Keratinocyte (primary cell): ENCODE measurements around the gene CALHM5. TPM values are rescaled to one million over a fixed set of nuclear protein-coding genes. Genes with fewer than 3 reads are reported as not detected.

Experiments used
- DNase-seq: peaks from one replicate; pipeline ENCODE4 v3.0.0-alpha.2; 2011; ENCODE audit warnings: low read depth, missing footprints, low spot score
- FAIRE-seq: peaks from 2 replicates; lab custom pipeline; 2011; peaks lifted over from hg19 to GRCh38; lab: Jason Lieb, UNC
- H2AFZ ChIP-seq: 2 replicates; pipeline ENCODE4 v1.6.0; 2012; ENCODE audit warnings: low read length, control low read depth, inconsistent platforms; ENCODE audit not compliant: control insufficient read depth
- H3K27ac ChIP-seq: 2 replicates; pipeline ENCODE4 v1.5.1; 2011; ENCODE audit warnings: low read length; ENCODE audit not compliant: control insufficient read depth, insufficient read depth
- H3K27me3 ChIP-seq: 3 replicates; pipeline ENCODE4 v1.6.0; 2011; ENCODE audit warnings: low read length; ENCODE audit not compliant: control insufficient read depth, insufficient read depth; ENCODE audit errors: extremely low read depth
- H3K36me3 ChIP-seq, 2 experiments: 2 replicates in 1 of 2; 3 replicates in 1 of 2; pipeline ENCODE4 v1.5.1; 2011; ENCODE audit warnings: low read length in 2 of 2, mild to moderate bottlenecking in 1 of 2; ENCODE audit not compliant: control insufficient read depth in 2 of 2, insufficient read depth in 2 of 2; ENCODE audit errors: extremely low read depth in 1 of 2
- H3K4me1 ChIP-seq: 3 replicates; pipeline ENCODE4 v1.5.1; 2011; ENCODE audit warnings: low read length; ENCODE audit not compliant: control insufficient read depth, insufficient read depth; ENCODE audit errors: extremely low read depth
- H3K4me2 ChIP-seq: 3 replicates; pipeline ENCODE4 v1.6.0; 2011; ENCODE audit warnings: low read depth, low read length; ENCODE audit not compliant: control insufficient read depth, insufficient read depth; ENCODE audit errors: extremely low read depth
- H3K4me3 ChIP-seq, 3 experiments: fragments of 200-600 bp in 1 of 3; sonication (generic) in 1 of 3; 2 replicates in 2 of 3; 3 replicates in 1 of 3; pipeline ENCODE4 v1.5.1; 2011 to 2016; ENCODE audit warnings: low read length in 3 of 3, mild to moderate bottlenecking in 3 of 3, control low read depth in 2 of 3, inconsistent platforms in 1 of 3, low read depth in 1 of 3, mixed read lengths in 1 of 3, mixed run types in 1 of 3, moderate library complexity in 1 of 3; ENCODE audit not compliant: control insufficient read depth in 2 of 3, insufficient read depth in 2 of 3; ENCODE audit errors: extremely low read depth in 1 of 3
- H3K79me2 ChIP-seq: 2 replicates; pipeline ENCODE4 v1.6.0; 2012; ENCODE audit warnings: low read length; ENCODE audit not compliant: control insufficient read depth, insufficient read depth
- H3K9ac ChIP-seq: 3 replicates; pipeline ENCODE4 v1.6.0; 2011; ENCODE audit warnings: low read length; ENCODE audit not compliant: control insufficient read depth, insufficient read depth; ENCODE audit errors: extremely low read depth
- H3K9me1 ChIP-seq: 3 replicates; pipeline ENCODE4 v1.6.0; 2011; ENCODE audit warnings: low read length; ENCODE audit not compliant: control insufficient read depth, insufficient read depth; ENCODE audit errors: extremely low read depth
- H3K9me3 ChIP-seq: 2 replicates; pipeline ENCODE4 v1.5.1; 2012; ENCODE audit warnings: low read depth, low read length; ENCODE audit not compliant: control insufficient read depth
- H4K20me1 ChIP-seq: 3 replicates; pipeline ENCODE4 v1.6.0; 2011; ENCODE audit warnings: low read length; ENCODE audit not compliant: control insufficient read depth, insufficient read depth; ENCODE audit errors: extremely low read depth
- EZH2 ChIP-seq: IDR thresholded peaks from one replicate; pipeline ENCODE4 v1.6.1; 2012; ENCODE audit warnings: inconsistent platforms, mild to moderate bottlenecking, low read length, moderate library complexity
- dilution Hi-C: fragments of 300-500 bp; cut with MboI; formaldehyde crosslinking; loops from one replicate; pipeline ENCODE4 v1.7.0; 2020; ENCODE audit warnings: low sequenced_read_pairs; ENCODE audit not compliant: extremely low pct_ligation_motif_present
- polyA plus RNA-seq, 5 experiments: library from polyadenylated mRNA; depleted of rRNA in 3 of 5; stranded (reverse) in 3 of 5; stranded (forward) in 1 of 5; unstranded in 1 of 5; fragments of >200 nt; gene quantifications; 1 replicate in 1 of 5; 2 replicates in 3 of 5; 3 replicates in 1 of 5; pipeline versions ENCODE4 v1.2.1 to v1.2.3, GENCODE V29; 2011 to 2012; ENCODE audit warnings: missing spikeins in 2 of 5, low read depth in 1 of 5, low replicate concordance in 1 of 5
- TF ChIP-seq, protein P1 (sequence below), 3 experiments: IDR thresholded peaks in 1 of 3; conservative IDR thresholded peaks in 1 of 3; optimal IDR thresholded peaks in 1 of 3; 2 replicates in 2 of 3; 3 replicates in 1 of 3; pipeline versions ENCODE3 to v1.5.1; 2011; ENCODE audit warnings: low read length in 3 of 3, mild to moderate bottlenecking in 3 of 3, moderate library complexity in 2 of 3, control low read depth in 1 of 3, inconsistent platforms in 1 of 3; ENCODE audit not compliant: insufficient read depth in 2 of 3; ENCODE audit errors: extremely low read depth in 1 of 3

Gene CALHM5
- polyA plus RNA-seq, 1 donor (not counting 4 experiments of a cell fraction or from before 2014, with no cell fraction given): 0.80 TPM

DNA sequence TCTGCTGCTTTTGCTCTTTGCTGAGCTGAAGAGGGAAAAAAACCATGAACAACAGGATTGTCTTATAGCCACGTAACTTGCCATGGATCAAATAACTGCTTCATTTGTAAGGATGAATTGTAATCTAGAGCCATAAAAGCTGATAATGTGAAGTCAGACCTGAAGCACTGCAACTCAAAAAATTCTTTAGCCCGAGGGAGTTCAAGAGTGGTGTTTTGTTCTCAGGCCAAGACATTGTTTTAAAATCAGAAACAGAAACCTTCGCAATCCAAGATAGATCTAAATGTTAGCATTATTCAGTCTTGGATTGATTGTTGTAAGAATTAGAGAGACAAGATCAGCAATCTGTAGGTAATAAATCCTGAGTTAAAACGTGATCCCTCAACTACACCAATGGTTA is 34.2 kb downstream of the CALHM5 start, which contains the start of gene TRAPPC3L:
TSS of gene TRAPPC3L (minus strand) at position 34 of the 400 bp plus-strand sequence. CDS start 170 bp downstream, outside the sequence.
- H3K4me2 ChIP-seq: peak within 1 kb of the TSS; percentile 5
- H3K79me2 ChIP-seq: no peaks in the 10 kb centered on the region
- no peaks in the 10 kb centered on the region for H3K36me3 ChIP-seq
- no peak within 1 kb of the TSS for H3K27ac ChIP-seq
- H3K9me3 ChIP-seq: no peaks in the 10 kb centered on the region
- H4K20me1 ChIP-seq: no peaks in the 10 kb centered on the region
- H3K4me3 ChIP-seq: no peak within 1 kb of the TSS
- DNase-seq (no peak), FAIRE-seq (peak; percentile 29)
- no peaks in the 10 kb centered on the region for H3K9me1 ChIP-seq
- H3K27me3 ChIP-seq: no peaks in the 10 kb centered on the region
- no peak for TF ChIP-seq EZH2
- no peak within 1 kb of the TSS for H3K9ac ChIP-seq
- H2AFZ ChIP-seq: peak within 1 kb of the TSS; percentile 14
- peaks cover 22% of the 10 kb centered on the region for H3K4me1 ChIP-seq
- dilution Hi-C loops: no loop called here

DNA sequence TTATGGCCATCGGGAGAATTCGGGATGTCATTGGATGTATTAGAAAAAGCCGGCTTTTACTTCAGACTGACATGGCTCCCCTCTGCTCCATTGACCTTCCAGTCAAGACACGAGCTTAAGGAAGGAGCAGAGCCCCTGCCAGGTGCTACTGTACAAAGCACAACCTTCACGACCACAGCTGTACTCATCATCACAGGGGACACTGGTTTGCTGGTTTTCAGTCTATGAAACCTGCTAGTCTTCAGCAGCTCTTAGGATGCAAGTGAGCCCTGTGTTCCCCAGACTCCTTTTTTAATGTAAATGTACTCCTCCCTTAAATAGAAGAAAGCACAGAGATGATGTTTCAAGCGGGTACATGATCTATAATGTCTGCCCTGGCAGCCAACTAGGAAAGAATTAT is 35.9 kb downstream of the CALHM5 start:
- H3K9me1 ChIP-seq: no peaks in the 10 kb centered on the region
- no peaks in the 10 kb centered on the region for H3K27me3 ChIP-seq
- H2AFZ ChIP-seq: no peak overlapping the region
- DNase-seq (no peak), FAIRE-seq (no peak)
- H3K4me1 ChIP-seq: peaks cover 17% of the 10 kb centered on the region
- no peak overlapping the region for H3K27ac ChIP-seq
- TF ChIP-seq, protein P1, sequence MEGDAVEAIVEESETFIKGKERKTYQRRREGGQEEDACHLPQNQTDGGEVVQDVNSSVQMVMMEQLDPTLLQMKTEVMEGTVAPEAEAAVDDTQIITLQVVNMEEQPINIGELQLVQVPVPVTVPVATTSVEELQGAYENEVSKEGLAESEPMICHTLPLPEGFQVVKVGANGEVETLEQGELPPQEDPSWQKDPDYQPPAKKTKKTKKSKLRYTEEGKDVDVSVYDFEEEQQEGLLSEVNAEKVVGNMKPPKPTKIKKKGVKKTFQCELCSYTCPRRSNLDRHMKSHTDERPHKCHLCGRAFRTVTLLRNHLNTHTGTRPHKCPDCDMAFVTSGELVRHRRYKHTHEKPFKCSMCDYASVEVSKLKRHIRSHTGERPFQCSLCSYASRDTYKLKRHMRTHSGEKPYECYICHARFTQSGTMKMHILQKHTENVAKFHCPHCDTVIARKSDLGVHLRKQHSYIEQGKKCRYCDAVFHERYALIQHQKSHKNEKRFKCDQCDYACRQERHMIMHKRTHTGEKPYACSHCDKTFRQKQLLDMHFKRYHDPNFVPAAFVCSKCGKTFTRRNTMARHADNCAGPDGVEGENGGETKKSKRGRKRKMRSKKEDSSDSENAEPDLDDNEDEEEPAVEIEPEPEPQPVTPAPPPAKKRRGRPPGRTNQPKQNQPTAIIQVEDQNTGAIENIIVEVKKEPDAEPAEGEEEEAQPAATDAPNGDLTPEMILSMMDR (optimal IDR thresholded peaks at IDR 0.05 in 1 of 3, IDR thresholded peaks at IDR 0.05 in 1 of 3, conservative IDR thresholded peaks at IDR 0.05 in 1 of 3; ENCODE audit: extremely low read depth in 1 of 3, insufficient read depth in 2 of 3, low read length in 3 of 3): no peak
- TF ChIP-seq EZH2: no peak
- H3K36me3 ChIP-seq: no peaks in the 10 kb centered on the region
- no peak overlapping the region for H3K9ac ChIP-seq
- H3K4me3 ChIP-seq: no peak overlapping the region
- H3K4me2 ChIP-seq: no peak overlapping the region
- dilution Hi-C loops: no loop called here
- no peaks in the 10 kb centered on the region for H3K79me2 ChIP-seq
- H3K9me3 ChIP-seq: no peaks in the 10 kb centered on the region
- no peaks in the 10 kb centered on the region for H4K20me1 ChIP-seq

DNA sequence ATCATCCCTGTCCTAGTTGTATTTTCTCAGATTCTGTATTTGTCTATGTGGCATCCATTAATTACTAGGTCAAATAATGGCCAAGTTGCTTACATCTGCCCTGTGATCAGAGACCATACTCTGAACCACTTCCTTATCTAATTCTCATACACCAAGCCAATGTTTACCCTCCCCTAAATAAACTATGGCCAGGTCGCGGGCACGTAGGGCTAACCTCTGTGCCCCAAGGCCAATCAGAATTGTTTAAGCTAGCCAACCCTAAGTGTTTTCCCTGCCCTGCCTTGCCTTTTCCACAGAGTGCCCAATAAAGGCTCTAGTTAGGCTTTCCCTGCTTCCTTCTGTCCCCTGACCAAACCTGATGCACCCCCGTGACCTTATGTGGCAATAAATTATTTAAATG is 39.4 kb downstream of the CALHM5 start:
- dilution Hi-C loops: no loop called here
- Histone ChIP-seq H3K4me2 (no peak overlapping the region), H3K9ac (no peak overlapping the region), H3K79me2 (no peaks in the 10 kb centered on the region), H4K20me1 (no peaks in the 10 kb centered on the region), H3K4me1 (peaks cover 7% of the 10 kb centered on the region), H3K27me3 (no peaks in the 10 kb centered on the region), H2AFZ (no peak overlapping the region), H3K9me1 (no peaks in the 10 kb centered on the region), H3K9me3 (no peaks in the 10 kb centered on the region), H3K4me3 (no peak overlapping the region), H3K27ac (no peak overlapping the region), H3K36me3 (no peaks in the 10 kb centered on the region)
- FAIRE-seq (no peak), DNase-seq (no peak)
- TF ChIP-seq EZH2: no peak
- TF ChIP-seq, protein P1 (optimal IDR thresholded peaks at IDR 0.05 in 1 of 3, IDR thresholded peaks at IDR 0.05 in 1 of 3, conservative IDR thresholded peaks at IDR 0.05 in 1 of 3; ENCODE audit: extremely low read depth in 1 of 3, insufficient read depth in 2 of 3, low read length in 3 of 3): no peak
